ENCODE results near the gene DLGAP4.

Gene DLGAP4

DNA sequence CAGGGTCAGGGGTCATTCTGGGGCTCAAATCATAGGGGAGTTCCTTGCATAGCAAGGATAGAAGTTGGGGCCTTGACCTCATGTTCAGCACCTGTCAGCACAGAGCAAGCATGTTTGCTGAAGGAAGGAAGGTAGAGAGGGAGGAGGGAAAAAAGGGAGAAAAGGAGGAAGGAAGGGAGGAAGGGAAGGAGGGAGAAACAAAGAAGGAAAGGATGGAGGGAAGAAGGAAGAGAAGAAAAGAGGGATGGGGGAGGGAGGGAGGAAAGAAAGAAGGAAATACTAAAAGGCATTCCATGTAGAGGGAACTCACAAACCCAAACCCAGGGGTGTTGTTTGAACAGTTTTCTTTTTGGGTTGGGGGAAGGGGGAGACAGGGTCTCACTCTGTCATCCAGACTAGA, 80.1 kb downstream of the DLGAP4 start:
- DNase-seq: no peak

DNA sequence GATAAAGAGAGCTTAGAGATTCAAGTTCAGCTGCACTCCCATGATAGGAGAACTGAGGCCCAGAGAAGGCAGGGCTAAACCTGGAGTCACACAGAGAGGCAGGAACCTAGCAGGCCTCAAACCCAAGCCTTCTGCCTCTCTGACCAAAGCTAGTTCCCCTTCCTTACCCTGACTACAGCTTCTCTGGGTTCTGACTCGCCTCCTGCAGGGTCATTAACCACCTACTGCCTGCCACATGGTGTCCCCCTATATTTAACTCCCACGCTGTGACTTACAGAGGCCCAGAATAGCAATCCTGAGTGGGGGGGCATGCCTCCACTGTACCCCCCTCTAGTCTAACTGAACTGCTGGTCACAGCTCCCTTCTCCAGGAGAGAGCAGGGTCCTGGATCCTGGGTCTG, 84.1 kb downstream of the DLGAP4 start:
- DNase-seq: no peak

DNA sequence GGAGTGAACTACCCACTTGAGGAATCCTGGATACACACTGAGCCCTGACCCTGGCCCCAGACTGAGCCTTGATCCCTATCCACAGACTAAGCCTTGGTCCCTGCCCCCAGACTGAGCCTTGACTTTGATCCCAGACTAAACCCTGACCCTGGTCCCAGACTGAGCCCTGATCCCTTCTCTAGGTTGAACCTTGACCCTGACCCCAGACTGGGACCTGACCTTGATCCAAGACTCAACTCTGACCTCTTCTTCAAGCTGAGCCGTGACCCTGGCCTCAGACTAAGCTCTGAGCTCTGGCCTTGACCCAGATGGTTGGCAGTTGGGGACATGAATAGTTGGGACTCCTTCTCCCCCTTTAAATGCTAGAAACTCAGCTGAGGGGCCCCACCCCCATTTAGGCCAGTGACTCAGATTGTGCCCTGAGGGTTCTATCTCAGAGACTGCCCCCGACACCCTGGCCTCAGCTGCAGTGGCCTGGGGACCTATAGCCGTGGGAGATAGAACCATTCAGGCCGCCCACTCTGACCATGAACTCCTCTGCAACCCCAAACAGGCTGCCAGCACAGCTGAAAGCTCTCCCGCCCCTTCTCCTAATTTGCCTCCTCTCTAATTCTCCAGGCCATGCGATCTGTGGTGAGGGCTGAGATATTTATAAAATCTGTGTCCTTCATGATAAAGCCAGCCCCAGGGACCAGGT, 84.7 kb downstream of the DLGAP4 start:
- DNase-seq: no peak

DNA sequence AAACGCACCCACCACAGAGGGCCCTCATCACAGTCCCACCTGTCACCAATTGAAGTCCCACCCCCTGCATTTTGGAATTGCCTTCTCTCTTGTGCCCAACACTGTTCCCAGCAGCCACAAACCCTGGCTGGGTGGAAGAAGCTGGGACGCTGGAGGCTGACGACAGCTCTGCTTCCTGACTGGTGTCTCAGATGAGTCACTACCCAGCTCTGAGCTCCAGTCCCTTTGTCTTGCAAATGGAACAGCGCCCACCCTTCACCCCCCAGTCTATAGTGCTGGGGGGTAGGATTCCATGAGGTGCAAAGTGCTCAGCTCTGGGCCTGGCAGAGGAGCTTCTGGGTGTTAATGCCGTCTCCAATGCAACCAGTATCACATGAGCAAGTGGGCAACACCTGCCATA, 85.3 kb downstream of the DLGAP4 start:
- DNase-seq: no peak

DNA sequence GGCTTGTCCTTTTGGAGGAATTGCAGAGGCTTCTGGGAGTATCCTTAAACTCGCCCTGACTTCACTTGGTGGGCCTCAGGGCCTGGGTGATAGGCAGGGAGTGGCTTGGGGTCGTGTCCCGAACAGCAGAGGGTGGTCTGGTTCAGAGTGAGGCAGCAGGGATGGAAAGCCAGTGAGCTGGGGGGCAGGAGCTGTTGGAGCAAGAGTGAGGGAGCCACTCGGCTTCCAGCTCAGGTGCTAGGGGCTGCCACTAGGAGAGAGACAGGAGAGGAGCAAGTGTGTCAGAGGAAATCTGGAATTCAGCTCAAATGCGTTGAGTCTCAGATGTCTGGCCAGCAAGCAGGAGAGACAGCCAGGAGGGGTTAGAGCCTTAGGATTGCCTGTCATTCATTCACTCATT, 85.8 kb downstream of the DLGAP4 start:
- no peak for DNase-seq

DNA sequence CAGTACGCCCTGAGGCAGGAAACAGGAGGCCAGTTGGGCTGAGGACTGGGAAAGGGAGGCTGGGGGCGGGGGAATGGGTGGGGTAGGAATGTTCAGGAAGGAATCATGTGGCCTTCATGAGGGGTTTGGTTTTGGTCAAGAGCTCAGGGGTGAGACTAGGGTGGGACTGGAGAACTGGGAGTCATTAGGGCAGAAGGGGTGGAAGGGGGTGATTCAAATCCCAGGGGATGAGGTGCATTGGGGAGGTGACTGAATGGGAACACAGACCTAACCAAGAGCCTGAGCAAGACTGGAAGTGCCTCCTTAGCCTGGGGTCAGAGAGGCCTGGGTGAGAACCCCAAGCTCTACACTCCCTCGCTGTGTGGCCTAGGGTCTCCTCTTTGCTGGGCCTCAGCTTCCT, 86.8 kb downstream of the DLGAP4 start:
- DNase-seq: no peak

DNA sequence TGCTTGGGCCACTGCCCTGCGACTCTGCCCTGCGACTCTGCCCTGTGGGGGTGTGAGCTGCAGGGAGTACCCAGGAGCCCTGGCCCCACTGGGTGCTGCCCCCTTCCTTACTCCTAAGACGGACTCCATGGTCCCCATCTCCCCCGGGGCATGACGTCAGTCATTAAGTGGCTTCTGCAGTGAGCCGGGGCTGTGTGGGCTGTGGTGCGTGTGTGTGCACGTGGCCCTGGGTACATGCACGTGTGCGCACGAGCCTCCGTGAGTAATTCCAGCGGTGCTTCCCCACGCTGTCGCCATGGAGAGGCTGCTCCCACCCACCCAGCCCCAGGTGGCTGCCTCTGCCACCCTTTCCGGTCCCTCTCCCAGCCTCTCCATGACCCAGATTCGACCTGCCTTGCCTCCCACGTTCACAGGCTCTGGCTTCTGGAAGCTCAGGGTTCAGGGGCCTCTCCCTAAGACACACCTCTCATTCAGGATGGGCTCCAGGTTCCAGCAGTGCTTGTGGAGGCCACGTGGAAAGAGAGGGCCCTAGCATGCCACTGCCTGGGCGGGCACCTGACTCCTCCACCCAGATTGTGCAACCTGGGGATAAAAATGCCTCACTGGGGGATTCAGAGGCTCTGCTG, 88.3 kb downstream of the DLGAP4 start:
- no peak for DNase-seq

DNA sequence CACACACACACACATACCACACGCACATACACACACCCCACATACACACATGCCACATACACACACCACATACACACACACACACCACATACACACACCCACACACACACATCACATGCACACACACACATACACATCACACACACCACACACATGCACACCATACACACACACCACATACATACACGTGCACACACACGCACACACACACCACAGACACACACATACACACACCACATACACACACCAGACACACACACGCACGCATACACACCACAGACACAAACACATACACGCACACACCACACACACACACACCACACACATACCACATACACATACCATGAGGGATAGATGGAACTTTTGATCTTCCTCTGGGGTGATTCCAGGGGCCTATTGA, 90.2 kb downstream of the DLGAP4 start:
- DNase-seq: no peak

DNA sequence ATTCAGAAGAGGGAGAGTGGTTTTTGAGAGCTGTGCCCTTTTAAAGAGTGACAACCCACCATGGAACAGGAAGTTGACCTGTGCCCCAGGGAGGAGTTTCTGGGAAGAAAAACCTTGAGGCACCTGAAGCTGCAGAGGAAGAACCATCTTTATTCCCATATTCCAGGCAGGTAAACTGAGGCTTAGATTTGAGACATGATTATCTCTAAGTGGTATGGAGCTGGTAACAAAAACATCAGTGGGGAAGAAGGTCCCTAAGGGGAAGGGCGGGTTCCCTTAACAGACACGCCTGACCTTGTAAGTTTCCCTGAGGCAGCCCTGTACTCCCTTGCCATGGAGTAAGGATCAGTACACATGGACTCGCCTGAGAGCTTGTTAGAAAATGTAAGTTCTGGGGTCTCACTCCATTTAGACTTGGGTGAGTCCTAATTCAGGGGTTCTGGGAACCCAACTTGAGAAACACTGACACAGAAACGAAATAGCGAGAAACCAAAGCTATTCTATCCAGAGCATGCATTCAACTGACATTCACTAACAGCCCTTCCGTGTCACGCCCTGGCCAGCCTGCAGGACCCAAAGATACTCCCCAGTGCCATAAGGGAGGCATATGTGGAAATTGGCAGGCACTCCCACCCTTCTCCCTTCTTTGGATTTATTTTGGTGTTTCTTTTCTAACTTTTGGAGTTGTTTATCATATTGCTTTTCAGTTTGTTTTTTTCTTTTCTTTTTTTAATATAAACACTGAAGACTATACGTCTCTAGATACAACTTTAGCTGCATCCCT, 90.9 kb downstream of the DLGAP4 start:
- no peak for DNase-seq

DNA sequence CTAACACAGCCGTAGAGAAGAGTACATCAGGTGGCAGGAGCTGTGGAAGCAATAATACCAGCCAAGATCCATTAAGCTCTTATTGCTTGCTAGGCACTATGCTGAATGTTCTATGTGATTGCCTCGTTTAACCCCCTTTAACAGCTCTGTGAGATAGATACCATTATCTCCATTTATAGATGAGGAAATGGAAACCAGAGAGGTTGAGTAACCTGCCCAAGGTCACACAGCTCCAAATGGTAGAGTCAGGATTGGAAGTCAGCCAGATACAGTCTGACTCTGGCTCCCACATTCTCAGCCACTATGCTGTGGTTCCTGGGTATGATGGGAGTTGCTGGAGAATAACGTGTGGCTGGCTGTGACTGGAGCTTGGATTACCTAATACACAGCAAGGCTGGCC, 92.4 kb downstream of the DLGAP4 start:
- no peak for DNase-seq

DNA sequence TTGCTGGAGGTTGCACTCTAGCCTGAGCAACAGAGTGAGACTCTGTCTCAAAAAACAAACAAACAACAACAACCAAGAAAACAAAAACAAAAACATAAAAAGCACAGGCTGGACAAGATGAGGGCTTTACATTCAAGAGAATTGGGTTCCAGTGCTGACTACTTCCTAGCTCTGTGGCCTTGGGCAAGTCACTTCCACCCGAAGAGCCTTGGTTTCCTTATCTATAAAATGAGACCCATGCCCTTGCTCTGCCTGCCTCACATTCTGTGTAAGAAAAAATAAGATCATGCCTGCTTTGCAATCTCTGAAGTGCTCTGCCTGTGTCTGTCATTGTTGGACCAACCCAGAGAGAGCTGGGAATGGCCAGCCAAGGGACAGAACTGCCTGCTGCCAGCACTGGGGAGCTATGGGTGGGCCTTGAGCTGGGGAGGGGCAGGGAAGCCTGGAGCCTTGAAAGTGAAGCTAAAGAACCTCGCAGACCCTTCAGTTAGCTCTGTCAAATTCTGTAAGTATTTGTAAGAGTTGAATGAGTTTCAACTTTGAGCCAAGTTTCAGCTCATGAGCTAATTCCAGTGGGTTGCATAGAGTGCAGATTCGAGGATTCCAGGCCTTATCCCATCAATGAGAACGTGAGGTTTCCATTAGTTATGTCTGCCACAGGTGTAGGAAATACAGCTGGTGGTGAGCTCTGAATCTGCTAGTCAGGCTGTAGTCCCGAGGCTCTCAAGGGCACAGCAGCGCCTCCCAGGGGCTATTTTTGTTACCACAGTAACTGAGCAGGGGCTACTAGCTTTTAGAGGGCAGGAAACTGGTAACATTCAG, 93.2 kb downstream of the DLGAP4 start:
- DNase-seq: peak; percentile 57

DNA sequence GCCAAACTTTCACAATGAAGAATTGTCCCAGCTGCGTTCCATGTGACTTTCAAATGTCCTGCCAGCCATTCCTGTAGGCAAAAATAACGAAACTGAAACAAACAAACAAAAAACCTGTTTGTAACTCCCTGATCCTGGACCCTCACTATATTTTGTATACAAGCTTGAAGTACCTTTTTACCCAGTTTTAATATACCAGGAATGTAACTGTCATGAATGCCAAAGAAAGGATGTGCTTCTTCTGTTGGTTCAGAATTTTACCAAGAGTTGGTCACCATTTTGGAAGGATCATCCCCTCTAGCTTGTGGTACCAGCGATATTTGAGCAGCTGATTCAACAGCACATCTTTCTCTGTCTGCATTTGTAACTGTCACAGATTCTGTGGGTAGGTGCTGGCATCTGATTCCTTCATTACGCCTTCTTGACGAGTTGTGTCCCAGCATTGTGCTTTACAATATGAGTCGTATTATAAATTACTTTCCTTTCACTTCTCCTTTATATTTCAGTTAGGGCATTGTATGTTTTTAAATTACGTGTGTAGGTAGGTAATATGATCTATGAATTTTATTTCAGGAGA, 93.9 kb downstream of the DLGAP4 start:
- no peak for DNase-seq

DNA sequence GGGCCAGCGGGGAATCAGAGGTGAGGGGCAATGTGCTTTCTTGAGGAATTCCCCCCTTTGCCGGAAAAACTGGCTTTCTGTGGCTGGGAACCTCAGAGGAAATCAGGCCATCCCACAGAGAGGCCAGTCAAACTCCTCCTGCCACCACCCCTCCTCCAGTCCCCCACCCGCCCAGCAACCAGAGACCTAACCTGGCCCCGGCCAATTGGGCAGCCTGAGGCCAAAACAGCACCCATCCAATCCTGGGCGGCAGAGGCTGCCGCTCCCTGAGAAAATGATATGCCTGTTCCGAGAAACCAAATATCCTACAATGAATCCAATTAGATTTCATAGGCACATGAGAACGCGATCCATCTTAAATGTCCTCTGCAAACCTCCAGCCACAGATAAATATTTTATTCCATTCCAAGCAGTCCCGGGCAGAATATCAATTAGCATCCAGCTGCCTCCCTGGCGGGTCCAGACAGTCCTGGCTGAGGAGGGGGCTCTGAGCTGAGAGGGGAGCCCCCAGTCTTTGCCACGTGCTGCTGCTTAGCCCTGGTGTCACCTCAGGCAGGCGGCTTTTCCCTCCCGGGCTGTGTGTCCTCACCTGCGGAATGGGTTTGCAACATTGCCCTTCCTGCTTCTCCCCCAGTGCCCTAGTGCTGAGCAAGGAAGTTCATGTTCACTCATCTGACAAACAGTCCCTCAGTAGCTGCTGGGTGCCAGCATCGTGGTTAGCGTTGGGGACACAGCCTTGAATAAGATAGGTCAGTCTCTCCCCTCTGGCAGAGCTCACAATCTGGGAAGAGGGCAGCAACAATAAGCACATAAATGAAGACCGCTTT, 95.0 kb downstream of the DLGAP4 start:
- DNase-seq: no peak

DNA sequence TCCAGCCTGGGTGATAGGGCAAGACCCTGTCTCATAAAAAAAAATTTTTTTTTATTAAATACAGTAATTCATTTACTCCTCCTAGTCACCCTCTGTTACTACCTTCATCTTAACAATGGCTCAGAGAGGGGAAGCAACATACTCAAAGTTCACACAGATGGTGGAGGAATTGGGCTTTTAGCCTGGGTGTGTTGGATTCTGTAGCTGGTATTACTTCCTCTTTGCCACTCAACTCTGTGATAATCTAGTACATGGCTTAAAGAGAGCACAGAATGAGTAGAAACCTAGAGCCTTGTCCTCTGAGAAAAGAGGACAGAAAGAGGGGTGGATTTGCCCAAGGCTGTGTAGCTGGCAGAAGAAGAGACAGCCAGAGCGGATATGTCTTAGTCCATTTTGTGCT, 96.6 kb downstream of the DLGAP4 start:
- no peak for DNase-seq

DNA sequence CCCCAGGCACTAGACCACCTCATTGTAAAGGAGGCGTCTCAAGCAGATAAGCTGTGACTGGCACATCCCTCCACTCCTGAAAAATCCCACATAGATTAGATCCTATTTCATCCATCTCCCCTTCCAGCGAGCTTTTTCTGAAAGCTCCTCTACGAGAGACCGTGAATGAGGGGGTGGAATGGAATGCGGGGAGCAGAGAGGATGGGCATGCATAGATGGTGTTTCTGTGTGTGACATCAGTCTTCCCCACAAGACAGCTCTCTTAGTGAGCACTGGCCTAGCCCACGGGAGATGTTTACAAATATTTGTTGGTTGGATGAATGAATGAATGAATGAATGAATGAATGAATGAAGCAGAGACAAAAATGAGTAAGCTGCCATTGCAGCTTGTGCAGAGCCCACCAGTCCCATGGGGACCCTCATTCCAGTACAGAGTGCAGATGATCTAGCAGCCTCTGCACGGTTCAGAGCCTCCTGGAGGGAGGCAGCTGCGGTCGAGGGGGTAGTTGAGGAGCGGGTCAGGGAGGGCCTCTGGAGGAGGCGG, 98.4 kb downstream of the DLGAP4 start:
- no peak for DNase-seq

DNA sequence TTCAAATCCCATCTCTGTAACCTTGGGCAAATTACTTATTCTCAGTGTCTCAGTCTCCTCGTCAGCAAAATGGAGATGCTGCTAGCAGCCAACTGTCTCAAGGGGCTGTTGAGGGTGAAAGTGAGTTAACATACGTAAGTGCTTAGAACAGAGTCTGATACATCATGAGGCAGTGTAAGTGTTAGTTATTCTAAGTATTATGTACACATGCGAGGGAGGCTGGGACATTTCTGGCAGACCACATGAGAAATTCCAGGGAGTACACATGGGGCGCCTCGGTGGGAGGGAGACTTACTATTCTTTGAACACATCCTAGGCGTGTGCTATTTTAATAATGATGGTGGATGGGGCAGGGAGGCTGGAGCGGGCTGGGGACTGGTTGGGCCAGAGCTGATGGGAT, 99.1 kb downstream of the DLGAP4 start:
- DNase-seq: no peak

DNA sequence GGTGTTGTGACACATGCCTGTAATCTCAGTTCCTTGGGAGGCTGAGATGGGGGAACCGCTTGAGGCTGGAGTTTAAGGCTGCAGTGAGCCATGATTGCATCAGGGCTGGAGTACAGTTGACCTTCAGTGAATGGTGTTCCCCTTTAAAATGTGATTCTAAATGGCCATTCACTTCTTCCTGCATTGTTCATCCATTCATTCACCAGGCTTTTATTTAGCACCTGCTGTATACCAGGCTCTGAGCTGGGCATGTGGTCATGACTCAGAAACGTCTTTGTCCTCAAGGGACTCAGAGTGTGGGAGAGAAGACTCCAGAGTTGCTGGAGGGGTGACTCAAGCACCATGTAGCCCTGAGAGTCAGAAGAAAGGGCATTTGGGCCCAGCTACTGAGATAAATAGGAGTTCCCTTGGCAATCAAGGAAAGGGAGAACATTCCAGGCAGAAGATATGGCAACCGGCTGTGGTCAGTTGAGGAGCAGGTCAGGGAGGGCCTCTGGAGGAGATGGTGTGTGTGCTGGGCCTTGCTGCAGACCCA, 101.1 kb downstream of the DLGAP4 start:
- DNase-seq: no peak

DNA sequence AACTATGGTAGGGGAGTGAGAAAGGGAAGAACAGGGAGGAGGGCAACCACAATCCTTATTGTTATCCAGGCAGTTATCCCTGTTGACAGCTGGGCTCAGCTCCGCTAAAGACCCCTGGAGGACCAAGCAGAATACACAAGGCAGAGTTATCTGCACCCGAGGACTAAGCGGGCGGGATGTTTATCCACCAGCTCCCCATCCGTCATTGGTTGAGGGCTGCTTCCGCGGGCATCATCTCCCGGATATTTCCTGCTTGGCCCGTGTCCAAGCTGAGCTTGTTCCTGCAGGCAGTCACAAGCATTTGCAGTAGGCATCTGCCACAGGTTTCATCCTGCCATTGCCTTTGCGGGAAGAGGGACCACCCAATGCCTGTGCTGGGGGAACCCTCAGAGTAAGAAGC, 102.1 kb downstream of the DLGAP4 start:
- no peak for DNase-seq

DNA sequence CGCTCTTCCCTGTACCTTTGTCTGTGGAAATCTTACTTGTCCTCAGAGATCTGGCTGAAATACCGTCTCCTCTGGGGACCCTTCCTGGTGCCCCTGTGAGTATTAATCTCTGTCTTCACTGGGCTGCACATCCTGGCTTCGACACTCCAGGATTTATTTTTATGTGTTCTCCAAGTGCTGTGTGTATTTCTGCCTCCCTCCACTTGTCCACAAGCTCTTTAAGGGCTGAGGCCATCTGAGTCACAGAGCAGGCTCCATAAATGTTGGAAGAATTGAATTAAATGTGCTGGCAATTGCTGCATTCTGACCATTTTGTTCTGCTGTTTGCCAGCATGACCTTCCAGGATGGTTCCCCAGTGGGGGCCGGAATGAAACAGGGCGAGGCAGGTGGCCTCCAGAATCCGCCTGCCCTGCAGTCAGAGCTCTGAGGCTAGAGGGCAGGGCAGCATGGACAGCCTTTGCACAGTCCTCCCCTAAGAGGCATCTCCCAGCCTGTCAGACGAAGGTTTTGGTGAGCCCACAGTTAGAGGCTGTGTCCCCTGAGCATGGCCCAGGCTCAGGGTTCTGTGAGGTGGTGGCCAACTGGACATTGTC, 105.8 kb downstream of the DLGAP4 start:
- no peak for DNase-seq

DNA sequence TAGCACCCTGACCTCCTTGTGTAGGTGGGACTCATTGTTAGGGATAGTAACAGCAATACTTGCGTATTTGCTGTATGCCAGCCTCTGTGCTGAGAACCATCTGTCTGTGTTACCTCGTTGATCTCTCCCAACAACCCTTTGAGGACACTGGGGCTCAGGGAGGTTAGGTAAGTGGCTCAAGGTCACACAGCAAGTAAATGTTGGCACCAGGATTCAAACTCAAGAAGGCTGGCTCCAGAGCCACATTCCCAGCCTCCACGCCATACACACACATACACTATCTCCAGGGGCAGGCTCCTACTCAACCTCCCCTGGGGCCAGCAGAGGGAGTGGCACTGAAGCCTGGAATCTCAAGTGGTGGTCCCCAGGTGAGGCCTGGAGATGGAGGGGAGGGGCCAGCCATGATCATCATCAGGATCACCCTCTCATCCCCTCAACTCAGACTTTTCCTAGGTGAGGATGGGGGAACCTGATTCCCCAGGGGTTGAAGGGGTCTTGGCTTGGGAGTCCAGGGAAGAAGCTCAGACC, 109.4 kb downstream of the DLGAP4 start:
- DNase-seq: no peak

DNA sequence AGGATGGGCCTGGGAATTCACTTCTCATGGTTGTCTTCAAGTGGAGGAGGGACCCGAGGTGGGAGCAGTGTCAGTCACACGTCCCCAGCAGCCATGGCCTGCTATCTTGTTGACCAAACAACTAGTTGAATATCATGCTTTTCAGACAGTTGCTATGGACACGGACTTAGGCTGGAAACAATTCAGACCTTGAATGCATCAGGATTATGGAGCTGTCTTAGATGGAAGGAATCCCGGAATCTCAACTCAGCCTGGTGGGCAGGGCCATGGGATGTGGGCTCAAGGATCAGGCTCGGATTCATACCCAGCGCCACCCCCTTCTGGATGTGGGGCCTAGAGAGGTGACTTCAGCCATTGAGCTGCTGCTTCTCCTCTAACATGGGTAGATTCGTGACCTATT, 112.6 kb downstream of the DLGAP4 start:
- no peak for DNase-seq
